Activated CD4-positive, alpha-beta T cell treated with anti-CD3 and anti-CD28 coated beads for 4 hours (primary cell): ENCODE results near the gene TMPRSS6.
A peak's percentile ranks its signal among the peaks of the same experiment; 100 is the strongest.

Source experiments
- DNase-seq, 2 donors: peaks; one replicate each; pipeline ENCODE4 v3.0.0-alpha.2; 2020

TMPRSS6 gene

DNA sequence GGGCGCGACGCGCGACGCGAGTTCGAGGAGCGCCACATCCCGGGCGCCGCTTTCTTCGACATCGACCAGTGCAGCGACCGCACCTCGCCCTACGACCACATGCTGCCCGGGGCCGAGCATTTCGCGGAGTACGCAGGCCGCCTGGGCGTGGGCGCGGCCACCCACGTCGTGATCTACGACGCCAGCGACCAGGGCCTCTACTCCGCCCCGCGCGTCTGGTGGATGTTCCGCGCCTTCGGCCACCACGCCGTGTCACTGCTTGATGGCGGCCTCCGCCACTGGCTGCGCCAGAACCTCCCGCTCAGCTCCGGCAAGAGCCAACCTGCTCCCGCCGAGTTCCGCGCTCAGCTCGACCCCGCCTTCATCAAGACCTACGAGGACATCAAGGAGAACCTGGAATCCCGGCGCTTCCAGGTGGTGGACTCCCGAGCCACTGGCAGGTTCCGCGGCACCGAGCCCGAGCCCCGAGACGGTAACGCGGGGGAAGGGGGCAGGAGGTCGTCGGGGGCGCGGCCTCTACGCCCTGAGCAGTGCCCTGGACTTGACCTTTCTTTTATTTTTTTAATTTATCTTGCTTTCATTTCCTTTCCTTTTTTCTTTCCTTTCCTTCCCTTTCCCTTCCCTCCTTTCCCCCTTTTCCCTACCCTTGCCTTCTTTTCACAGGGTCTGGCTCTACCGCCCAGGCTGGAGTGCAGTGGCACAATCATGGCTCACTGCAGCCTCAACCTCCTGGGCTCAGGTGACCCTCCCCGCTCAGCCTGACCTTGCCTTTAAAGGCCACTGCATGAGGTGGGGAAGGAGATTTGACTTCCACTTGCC, 85.0 kb downstream of the TMPRSS6 start:
- DNase-seq: no peak

DNA sequence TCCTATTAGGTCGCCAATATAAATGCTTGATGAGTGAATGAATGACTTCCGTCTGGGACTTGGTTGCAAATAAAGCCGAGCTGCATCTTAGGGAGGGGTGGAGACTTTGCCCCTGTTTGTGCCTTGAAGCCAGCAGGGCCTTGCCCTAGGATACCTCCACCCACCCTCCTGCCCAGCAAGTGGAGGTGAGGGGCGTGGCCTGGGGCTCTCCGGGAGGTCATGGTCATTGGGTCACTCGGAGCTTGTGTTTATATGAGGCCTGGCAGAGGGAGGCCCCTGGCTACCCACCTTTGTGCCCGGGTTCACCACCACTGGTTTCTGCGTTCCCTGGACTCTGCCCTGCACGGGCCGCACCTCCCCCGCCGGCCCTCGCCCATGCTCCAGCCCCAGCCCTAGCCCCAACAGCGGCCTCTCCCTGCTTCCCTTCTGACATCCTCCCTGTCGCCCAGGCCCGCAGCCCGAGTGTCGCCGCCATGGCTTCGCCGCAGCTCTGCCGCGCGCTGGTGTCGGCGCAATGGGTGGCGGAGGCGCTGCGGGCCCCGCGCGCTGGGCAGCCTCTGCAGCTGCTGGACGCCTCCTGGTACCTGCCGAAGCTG, 85.7 kb downstream of the TMPRSS6 start:
- no peak for DNase-seq

DNA sequence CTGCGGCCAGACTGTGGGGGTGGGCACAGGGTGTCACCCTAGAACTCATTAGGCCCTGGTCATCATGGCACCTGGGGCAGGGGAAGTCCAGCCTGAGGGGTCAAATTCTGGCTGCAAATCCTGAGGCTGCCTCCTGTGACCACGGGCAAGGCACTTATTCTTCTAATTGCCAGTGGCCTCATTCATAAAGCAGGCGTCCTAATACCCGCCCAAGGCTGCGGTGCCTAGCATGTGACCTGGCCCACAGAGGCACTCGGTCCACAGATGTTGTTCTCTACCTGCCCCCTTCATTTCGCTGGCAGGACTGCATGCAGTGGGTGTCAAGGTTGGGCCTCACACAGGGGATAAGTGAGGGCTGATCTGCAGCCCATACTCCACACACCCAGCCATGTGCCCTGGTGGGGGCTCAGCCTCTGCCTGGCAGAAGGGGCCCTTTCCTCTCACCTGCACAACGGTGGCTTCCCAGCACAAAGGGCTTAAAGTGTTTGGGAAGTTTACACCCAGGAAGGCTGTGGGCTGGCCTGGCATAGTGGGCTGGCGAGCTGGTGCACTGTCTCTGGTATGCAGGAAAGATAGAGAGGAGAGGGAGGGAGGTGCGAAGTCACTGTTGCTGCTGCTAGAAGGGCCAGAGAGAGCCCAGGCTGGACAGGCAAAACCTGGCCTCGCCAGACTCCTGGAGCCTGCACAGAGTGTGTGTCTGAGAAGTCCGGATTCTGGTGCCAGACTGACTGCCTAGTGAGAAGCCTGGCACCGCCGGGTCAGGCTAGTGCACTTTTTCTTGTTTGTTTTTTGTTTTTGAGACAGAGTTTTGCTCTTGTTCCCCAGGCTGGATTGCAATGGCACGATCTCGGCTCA, 86.8 kb downstream of the TMPRSS6 start:
- no peak for DNase-seq

DNA sequence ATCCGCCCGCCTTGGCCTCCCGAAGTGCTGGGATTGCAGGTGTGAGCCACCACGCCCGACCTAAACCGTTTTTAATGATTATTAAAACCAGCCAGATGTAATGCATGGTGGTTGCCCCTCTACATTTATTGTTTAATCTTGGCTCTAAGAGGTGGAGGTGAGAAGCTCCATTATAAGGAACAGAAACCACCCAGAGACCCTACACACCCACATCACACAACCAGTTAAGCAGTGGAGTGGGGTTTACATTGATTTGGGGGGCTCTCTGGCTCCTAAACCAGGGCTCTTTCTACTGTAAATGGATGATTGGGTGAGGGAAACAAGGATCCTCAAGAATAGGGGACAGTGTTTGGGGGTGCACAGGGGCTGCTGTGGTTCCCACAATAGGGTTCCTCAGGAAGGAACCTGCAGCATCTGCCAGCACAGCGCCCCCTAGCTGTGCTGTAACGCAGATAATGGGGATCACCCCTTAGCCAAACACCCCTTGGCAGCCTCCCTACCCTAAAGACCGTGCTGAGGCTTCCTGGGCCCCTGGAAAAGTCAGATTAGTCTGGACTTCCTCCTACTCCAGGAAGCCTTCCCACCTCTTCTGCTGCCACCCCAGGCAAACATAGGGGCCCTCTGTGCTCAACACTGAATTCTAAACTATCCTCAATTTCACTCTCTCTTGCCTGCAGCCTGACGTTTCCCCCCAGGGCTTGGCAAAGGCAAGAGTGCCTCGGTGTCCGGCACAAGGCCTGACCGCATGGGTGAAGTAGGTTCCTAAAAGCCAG, 87.6 kb downstream of the TMPRSS6 start:
- DNase-seq: peak; percentile 52 to 55

DNA sequence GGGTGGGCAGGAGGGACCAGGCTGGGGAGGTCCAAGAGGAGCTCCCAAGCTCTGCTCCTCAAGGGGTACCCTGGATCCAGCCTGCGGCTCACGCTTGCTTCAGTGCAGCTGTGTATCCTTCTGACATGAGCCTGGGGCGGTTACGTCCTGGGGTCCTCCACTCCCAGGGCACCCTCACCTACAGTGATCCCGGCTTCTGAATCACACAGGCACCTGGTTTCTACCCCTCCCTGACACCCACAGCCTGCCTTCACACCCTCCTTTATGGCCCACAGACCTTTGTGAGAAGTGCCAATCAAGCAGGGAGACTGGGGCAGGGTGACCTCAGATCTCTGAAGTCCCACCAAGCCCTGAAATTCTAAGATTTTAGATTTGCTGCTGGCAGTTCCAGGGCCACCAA, 88.5 kb downstream of the TMPRSS6 start:
- DNase-seq: no peak

DNA sequence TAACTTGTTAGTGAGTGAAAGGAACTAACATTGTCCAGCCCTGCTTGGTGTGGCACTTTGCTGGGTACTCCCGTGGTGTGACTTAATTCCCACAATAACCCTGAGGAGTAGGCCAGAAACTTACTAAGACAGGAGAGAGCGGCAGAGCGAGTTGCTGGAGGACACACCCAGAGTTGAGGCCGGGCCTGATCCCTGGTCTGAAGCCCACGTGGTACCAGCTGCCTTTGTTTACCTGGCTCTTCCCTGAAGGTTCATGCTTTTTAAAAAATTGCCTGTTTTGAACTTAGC, 89.4 kb downstream of the TMPRSS6 start:
- DNase-seq: no peak

DNA sequence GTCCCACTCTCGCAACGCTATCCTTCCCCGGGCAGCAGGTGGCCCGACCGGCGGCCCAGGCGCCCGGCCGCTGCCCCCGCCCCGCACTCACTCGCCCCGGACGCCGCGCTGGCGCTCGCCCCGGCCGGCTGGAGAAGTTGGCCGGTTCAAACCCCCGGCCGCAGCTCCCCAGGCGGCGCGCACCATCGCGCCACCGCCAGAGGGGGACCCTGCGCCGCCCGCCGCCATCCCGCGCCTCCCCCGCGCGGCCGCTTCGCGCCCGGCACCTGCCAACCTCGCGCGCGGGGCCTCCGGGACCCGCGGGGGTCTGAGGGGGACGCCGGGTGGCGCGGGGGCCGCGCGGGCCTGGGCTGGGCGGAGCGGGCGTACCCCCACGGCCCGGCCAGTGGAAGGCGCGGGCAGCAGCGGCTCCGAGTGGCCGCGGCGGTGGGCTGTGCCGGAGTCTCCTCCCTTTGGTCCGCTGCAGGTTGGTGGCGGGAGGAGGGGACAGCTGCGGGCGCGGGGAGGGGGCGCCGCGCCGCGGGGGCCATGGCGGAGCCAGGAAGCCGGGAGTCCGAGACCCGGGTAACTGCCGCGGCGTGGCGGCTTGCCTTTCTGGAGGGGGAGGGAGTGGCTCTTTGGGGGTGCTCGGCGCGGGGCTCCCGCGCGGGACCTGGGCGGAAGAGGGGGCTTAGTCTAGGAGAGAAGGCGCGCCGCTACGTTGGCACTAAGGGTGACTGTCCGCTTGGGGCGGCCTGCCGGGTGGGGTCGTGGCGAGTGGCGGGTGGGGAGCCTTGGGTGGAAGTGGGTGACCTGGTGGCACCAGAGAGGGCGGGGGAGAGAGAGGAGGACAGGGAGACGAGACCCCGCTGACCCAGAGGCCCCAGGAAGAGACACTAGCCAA, 90.0 kb downstream of the TMPRSS6 start, which contains the start of the genes MPST and TST:
Gene MPST, plus strand, starts transcription at position 434 of the 883 bp plus-strand sequence. Its CDS starts 95 bp downstream, at position 529.
Gene TST, minus strand, starts transcription at position 139 of the 883 bp plus-strand sequence. CDS start 715 bp downstream, outside the sequence.
- peak; percentile 15 for DNase-seq

DNA sequence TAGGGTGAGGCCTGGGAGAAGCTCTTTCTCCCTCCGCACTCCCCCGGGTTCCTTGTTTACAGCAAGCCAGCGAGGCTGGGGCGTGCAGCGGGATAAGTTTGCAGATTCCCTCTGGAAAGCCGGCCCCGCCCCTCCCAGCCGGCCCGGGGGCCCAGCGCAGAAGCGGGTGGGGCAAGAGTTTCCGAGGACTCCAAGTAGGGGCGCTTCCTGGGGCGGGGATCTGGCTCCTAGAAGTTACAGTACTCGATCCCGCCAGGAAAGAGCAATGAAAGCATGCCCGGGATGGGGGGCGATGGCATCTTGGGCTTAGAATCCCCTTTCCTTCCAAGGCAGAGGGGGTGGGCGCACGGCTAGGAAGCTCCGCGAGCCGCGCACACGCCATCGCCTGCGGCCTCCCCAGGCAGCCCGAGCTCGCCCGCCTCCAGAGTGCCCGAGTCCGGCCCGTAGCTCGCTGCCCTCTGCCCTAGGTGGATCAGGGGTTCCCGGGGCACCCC, 90.7 kb downstream of the TMPRSS6 start:
- DNase-seq: no peak

DNA sequence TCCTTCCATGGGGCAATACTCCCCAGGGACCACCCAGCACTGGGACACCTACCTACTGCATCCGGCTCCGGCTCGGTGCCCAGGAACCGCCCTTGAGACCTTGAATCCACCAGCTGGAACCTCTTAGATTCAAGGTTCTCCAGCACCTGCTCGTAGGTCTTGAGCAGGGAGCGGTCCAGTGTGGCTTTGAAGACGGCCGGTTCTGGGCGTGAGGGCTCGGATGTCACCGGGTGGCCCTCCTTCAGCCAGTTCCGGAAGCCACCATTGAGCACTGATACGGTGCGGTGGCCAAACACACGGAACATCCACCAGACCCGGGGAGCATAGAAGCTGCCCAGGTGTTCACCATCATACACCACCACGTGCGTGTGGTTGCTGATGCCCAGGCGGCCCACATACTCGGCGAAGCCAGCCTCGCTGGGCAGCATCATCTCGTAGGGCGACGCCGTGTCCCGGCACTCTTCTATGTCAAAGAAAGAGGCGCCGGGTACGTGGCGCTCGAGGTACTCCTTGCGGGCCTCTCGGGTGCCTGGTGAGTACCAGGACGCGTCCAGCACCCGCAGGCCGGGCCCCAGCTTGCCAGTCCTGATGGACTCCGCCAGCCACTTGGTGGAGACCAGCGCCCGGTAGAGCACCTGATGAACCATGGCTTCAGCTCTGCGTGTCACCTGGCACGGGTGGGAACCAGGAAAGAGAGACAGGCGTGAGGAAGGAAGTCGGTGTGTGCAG, 91.3 kb downstream of the TMPRSS6 start:
- DNase-seq: no peak

DNA sequence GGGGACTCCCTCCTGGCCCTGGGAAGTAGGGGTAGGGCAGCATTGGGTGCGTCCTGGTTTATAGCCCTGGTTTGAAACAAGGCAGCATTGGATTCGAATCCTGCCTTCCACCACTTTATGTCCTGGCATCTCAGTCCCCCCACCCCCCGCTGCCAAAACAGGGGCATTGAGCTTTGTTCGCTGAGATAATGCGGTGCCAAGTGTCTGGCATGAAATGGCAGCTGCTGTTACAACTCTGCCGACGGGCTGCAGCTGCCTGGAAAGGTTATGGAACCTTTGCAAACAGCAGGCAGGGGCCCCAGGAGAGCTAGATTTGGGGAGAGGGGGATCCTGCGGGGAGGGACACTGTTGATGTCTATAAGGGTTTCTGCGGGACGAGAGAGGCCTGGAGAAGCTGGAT, 92.2 kb downstream of the TMPRSS6 start:
- DNase-seq: no peak

DNA sequence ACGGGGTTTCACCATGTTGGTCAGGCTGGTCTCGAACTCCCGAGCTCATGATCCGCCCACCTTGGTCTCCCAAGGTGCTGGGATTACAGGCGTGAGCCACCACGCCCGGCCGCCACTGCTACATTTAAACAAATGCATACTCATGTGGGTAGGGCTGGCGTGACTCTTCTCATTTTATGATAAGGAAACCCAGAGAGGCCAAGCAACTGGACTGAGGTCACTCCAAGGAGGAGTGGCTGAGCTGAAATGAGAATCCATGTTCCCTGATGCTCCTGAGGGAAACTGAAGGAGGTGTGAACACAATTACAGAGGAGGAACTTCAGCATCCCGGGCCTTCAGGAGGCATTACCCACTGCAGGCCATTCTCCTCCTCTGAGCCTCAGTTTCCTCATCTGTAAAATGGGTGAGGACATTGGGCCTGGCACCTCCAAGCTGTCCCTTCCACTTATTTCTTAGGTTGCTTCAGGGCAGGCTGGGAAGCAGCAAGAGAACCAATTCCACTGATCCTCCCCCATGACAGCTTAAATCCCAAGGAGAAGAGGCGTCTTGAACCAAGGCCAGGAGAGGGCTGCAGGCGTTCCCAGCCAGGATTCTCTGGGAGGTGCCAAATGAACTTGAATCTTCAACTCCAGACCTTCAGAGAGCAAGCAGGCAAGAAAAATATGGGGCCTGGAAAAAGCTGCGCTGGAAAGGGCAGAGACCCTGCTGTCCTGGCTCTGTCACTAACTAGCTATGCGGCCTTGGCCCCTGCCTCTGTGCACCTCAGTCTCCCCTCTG, 93.2 kb downstream of the TMPRSS6 start:
- no peak for DNase-seq

DNA sequence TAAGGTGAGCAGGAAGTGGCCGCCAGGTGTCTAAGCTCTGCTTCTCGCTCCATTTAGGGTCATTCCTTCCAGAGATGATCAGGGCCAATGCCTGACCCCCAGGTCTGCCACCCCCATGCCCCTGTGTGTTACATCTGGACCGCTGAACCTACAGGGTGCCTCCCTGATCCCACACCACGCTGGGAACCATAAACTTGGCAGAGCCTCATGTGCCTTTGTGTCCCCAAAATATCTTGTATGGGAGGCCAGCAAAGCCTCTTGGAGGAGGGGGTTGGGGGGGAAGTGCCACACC, 94.0 kb downstream of the TMPRSS6 start:
- DNase-seq: no peak
